ENCODE results near the gene MRGPRD. TPM values are rescaled to one million over a fixed set of nuclear protein-coding genes. Genes with fewer than 3 reads are reported as not detected.
"Not testable (repeated sequence)": the region's sequence is repeated elsewhere in the genome, so short reads cannot be mapped to it uniquely, and the experiment has no call there.

The MRGPRD gene
- total RNA-seq, 1 donor from 2014 or later = not detected

- peaks cover 20% of the 10 kb centered on the region for H3K4me1 Mint-ChIP-seq (ENCODE audit: unreplicated experiment)
- H3K27ac Mint-ChIP-seq = no peak overlapping the region
- no peak for TF ChIP-seq CTCF (conservative IDR thresholded peaks at IDR 0.05)
- H3K27me3 Mint-ChIP-seq = no peaks in the 10 kb centered on the region
- DNase-seq (ENCODE audit: extremely low spot score, unreplicated experiment) = no peak
- H3K36me3 Mint-ChIP-seq = no peaks in the 10 kb centered on the region
- H3K4me3 Mint-ChIP-seq = no peak overlapping the region
- H3K9me3 Mint-ChIP-seq = no peaks in the 10 kb centered on the region
Measured at GRCh38 chr11:69002110-69002569, 21.4 kb upstream of the MRGPRD start.

- no peak for TF ChIP-seq CTCF (conservative IDR thresholded peaks at IDR 0.05)
- Mint-ChIP-seq H3K4me3 (no peak overlapping the region), H3K36me3 (no peaks in the 10 kb centered on the region), H3K27me3 (no peaks in the 10 kb centered on the region), H3K4me1 (ENCODE audit: unreplicated experiment) (peaks cover 20% of the 10 kb centered on the region), H3K27ac (no peak overlapping the region), H3K9me3 (no peaks in the 10 kb centered on the region)
- DNase-seq (ENCODE audit: extremely low spot score, unreplicated experiment) = no peak
Measured at GRCh38 chr11:69001243-69002081, 20.7 kb upstream of the MRGPRD start.

- peak; percentile 67 for TF ChIP-seq CTCF (conservative IDR thresholded peaks at IDR 0.05)
- Mint-ChIP-seq H3K27ac (no peak overlapping the region), H3K4me3 (no peak overlapping the region), H3K4me1 (ENCODE audit: unreplicated experiment) (peaks cover 20% of the 10 kb centered on the region), H3K36me3 (no peaks in the 10 kb centered on the region), H3K9me3 (no peaks in the 10 kb centered on the region), H3K27me3 (no peaks in the 10 kb centered on the region)
- DNase-seq (ENCODE audit: extremely low spot score, unreplicated experiment) = no peak
Measured at GRCh38 chr11:69000831-69001242, 20.1 kb upstream of the MRGPRD start.

- TF ChIP-seq CTCF (conservative IDR thresholded peaks at IDR 0.05) = no peak
- no peak overlapping the region for H3K4me3 Mint-ChIP-seq
- H3K4me1 Mint-ChIP-seq (ENCODE audit: unreplicated experiment) = peaks cover 20% of the 10 kb centered on the region
- H3K27me3 Mint-ChIP-seq = no peaks in the 10 kb centered on the region
- H3K9me3 Mint-ChIP-seq = no peaks in the 10 kb centered on the region
- H3K36me3 Mint-ChIP-seq = no peaks in the 10 kb centered on the region
- DNase-seq (ENCODE audit: extremely low spot score, unreplicated experiment) = no peak
- no peak overlapping the region for H3K27ac Mint-ChIP-seq
Measured at GRCh38 chr11:69000391-69000790, 19.6 kb upstream of the MRGPRD start.

- not testable (repeated sequence) for DNase-seq (ENCODE audit: extremely low spot score, unreplicated experiment); H3K4me3 Mint-ChIP-seq; H3K9me3 Mint-ChIP-seq; H3K27ac Mint-ChIP-seq; H3K36me3 Mint-ChIP-seq; H3K27me3 Mint-ChIP-seq
- peaks cover 20% of the 10 kb centered on the region for H3K4me1 Mint-ChIP-seq (ENCODE audit: unreplicated experiment)
Measured at GRCh38 chr11:68999748-69000355, 19.1 kb upstream of the MRGPRD start.

- no peak for TF ChIP-seq CTCF (conservative IDR thresholded peaks at IDR 0.05)
- Mint-ChIP-seq H3K4me1 (ENCODE audit: unreplicated experiment) (peaks cover 20% of the 10 kb centered on the region), H3K9me3 (no peaks in the 10 kb centered on the region), H3K27me3 (no peaks in the 10 kb centered on the region), H3K27ac (peak overlapping the region; percentile 53), H3K36me3 (no peaks in the 10 kb centered on the region), H3K4me3 (no peak overlapping the region)
- DNase-seq (ENCODE audit: extremely low spot score, unreplicated experiment) = peak; percentile 15
Measured at GRCh38 chr11:68999093-68999747, 18.4 kb upstream of the MRGPRD start.

All from type B pancreatic cell (in vitro differentiated cells).